DND-41 (cell line): ENCODE results near the gene SP7.

Source experiments
- CTCF ChIP-seq: IDR thresholded peaks from 2 replicates; pipeline ENCODE4 v1.5.1; 2012; ENCODE audit warnings: borderline replicate concordance, low read length, moderate library complexity, mild to moderate bottlenecking; ENCODE audit not compliant: poor library complexity, severe bottlenecking; ENCODE audit errors: extremely low read depth
- EZH2 ChIP-seq: IDR thresholded peaks from 3 replicates; pipeline ENCODE4 v1.6.1; 2012; ENCODE audit warnings: borderline replicate concordance, low read depth, mild to moderate bottlenecking, moderate library complexity, low read length, inconsistent platforms; ENCODE audit not compliant: severe bottlenecking

DNA sequence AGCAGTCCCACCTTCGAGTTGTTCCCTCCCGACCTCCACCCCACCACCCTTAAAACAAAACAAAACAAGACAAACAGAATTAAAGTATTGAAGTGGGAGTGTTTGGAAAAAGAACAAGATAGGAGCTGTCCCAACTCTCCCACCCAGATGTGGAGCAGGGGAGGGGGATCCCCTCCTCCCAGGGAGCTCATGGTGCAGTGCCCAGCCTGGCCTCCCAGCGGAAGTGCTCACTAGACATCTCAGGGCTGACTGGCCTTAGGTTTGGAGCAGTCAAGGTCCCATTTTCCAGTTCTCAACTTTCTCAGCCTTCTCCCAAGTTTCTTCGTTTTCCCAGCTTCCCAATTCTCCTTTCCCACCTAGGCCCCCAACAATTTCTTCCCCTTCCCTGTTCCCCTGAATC is 2.9 kb downstream of the SP7 start:
- TF ChIP-seq CTCF (no peak), EZH2 (no peak)
